DMS153 (cell line): ENCODE data around the gene LNX1.

ENCODE experiments used
- DNase-seq: peaks from one replicate; lab custom pipeline; 2025; lab: John Stamatoyannopoulos, UW

LNX1 gene

DNA sequence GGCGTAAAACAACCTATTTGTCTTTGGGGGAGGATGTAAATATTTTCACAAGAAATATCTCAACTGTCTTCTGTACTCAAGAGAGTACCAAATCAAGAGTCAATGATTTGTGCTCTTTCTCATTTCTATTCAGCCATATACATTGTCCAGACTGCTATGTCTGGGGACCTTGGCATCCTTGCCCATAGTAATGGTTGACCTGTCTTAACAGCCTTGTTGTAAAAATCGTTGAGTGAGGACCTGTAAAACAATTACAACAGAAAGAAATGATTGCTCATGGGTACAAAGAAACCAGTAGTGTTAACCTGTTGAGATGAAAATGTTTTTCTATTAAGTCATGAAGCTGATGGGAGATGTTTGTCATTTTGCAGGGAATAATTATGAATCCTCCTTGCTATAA, 56.6 kb downstream of the LNX1 start:
- DNase-seq, result no peak

DNA sequence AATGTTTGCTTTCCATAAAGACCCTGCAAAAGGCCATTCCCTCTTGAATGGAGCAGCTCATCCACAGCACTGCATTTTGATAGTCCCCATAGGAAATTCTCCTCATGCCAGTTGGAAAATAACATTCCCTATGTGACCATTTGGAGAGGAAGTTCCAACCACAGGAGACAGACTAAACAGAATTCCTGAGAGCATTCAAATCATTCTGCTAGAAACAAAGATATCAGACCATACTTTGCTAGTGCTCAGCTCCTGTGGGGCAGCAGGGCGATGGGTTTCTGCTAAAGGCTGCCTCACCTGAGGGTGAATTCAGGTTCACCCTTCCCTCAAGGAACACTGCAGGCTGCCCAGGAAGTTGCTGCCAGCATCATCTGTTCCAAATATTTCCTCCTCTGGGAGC, 58.8 kb downstream of the LNX1 start:
- DNase-seq, result no peak

DNA sequence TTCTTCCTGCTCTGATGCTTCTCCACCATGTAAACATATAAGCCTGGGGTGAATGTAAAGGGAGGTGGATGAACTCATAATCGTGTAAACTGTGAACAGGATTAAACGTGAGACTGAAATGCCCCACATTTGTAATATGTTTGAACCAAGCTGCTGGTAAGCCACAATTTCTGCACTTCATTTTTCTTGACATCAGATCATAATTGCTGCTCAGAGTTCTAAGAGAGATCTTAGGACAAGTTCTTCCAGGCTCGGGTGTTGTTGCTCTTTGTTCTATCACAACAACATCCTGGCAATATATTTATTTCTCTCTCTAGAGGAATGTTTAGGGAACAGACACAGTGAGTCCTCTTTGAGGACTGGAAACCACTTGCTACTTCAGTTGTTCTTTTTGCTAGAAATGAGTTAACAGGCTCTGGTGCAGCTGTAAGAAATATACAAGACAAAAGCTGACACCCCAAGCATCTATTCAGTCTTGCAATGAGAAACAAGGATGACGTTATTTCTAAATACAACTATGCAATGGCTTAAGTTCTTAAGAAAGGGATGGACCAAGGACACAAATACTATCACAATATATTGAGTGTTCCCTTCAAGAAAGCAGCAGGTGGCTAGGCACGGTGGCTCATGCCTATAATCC, 59.6 kb downstream of the LNX1 start:
- no peak for DNase-seq

DNA sequence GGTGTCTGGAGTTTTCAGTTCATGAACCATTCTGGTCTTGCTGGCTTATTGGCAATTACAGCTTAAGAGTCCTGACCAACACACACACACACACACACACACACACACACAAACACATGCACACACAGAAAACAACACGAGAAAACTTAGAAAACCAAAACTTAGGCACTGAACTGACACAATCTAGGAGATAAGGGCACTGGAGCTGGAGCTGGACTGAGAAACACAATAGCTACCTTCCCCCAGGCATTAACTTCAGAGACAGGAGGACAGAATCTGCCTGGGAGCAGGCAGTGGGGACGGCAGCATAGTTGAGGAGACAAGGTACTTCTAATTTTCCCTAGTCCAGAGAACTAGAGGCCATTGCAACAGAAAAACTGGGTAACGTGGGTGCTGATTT, 62.3 kb downstream of the LNX1 start:
- DNase-seq, result no peak

DNA sequence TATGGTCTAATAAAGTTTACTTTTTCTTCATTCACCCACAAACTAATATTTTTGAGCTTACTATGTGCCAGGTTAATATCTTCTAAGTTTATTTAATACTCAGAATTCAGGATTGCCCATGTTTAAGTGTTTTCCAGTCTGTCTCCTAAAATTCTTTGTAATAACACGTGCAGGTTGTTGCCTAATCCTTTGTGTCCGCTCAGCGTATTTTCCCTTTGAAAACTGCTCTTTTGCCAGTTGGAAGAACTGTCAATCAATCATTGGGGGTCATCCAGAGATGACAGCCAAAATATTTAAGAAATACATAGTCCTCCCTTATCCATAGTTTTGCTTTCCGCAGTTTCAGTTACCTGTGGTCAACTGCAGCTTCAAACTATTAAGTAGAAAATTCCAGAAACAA, 63.4 kb downstream of the LNX1 start:
- DNase-seq, result no peak

DNA sequence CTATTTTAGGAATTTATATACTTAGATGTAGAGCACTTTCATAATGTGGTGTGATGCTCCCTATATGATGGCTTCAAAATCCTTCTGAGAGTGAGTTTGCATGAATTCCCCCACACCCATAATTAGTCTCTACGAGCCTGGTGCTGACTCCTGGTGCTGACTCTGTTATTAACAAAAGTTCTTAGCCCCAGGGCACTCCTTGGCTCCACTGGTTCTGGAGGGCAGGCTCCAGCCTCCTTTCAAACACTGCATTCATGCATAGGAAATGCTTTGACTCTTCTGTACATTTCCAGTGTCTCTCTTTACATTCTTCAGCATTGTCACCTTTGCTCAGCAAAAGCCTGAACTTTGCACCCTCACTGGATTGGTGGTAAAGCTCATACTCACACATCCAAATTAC, 64.0 kb downstream of the LNX1 start:
- DNase-seq, result no peak

DNA sequence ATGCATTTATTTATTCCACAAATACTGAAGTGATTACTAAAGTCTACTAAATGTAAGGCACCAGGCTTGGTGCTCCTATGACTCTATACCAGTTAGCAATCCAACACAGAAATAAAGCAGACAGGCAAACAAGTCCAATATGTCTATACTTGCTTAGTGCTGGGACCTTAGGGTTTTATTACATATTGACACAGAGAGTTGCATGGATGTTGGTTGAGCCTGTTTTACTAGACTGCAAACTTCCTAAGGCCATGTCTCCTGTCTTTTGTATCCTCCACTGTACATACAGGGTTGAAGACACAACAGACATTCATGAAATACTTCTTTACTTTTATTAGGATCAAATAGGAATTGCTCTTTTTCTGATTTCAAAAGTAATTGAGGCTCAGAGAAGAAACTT, 69.0 kb downstream of the LNX1 start:
- DNase-seq, result no peak

DNA sequence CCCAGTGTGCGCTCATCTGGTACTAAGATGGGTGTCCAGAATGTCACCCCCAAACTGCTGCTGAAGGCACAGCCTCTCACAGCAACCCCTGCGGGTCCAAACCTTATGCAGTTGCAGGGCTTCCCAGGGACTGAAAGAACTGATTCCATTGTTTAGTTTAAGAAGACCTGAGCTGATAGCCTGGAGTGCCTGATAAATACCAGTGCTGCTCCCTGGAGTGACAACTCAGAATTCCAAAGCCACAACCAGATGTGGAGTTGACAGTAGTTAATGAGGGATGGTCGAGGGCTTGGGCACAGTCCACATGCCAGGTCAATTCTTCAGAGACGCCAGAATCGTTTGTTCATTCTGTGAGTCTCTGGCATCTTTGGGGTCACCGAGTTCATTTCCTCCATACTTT, 71.2 kb downstream of the LNX1 start:
- no peak for DNase-seq

DNA sequence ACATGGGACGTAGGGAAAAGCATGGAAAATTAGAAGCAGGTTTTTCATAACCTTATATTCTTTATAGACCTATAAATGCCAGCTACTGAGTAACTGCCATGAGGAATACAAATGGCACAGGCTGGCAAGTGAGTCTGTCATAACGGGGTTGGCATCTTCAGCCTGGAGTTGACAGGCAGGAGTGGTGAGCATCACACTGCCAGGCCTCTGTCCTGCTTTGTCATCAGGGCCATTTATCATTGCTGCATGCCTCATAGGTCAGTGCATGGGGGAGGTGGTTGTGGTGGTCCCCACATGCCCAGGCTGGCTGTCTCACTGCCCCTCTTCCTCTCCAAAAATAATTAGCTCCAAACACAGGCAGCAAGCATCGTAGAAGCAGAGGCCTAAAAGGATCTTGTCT, 72.5 kb downstream of the LNX1 start:
- no peak for DNase-seq

DNA sequence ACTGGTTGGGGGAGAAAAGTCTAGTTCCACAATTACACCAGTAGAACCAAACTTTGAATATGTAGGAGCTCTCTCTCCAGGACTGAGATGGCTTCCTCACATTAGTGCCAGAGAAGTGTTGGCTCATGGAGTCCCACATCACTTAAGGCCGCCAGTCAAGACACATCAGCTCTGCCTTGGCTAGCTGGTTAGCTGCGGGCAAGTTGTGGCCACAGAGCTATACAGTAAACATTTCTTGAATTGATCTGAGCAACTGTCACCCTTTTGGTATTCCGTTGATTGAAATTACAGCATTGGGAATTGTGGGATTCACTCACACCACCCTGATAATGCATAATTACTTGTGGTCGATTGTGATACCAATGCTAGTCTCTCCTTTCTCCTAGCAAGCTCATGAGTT, 76.2 kb downstream of the LNX1 start:
- no peak for DNase-seq

DNA sequence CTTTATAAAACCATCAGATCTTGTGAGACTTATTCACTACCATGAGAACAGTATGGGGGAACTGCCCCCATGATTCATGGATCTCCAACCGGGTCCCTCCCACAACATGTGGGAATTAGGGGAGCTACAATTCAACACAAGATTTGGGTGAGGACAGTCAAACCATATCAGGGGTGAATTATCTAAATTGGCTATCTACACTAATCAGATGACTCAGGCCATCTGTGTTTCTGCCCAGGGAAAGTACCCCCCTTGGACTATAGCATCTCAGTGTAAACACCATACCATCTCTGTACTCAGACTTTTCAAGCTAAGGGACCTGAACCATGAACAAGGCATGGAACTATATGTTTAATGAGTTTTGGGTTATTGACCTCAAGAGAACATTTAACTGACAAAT, 76.8 kb downstream of the LNX1 start:
- no peak for DNase-seq

DNA sequence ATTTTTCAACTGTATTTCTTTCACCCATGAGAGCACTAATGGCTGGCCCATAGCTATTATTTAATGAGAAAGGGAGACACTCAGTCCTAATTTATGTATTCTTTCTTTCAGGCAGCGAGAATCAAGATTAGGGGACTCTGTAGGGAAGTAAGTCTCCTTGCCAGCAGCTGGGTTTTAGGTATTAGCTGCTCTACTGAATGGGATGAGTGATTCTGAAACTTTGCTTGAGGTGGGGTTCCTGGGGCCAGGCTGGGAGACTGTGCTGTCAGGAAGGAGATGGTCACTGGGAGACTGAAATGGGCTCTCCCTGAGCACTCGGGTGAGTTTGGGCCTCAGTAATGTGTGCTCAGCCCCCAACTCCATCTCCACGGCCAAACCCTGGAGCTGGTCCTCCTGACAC, 78.7 kb downstream of the LNX1 start:
- DNase-seq, result no peak

DNA sequence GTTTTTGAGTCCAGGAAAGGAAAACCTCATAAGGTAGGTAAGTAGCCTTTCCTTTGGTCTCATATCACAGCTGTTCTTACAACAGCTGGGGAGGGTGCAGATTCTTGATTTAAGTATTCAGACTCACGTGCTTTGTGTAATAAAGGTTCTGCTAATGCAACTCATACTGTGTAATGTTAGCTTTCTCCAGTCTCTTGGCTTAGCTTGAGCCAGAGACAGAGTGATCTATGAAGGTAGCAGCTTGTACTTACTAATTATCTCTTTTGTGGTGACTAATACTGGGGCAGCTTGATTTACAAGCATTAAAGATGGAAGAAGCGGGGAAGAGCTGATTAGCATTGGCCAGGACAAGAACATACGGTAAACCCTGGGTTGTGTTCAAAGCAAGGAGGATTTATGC, 80.3 kb downstream of the LNX1 start:
- no peak for DNase-seq

DNA sequence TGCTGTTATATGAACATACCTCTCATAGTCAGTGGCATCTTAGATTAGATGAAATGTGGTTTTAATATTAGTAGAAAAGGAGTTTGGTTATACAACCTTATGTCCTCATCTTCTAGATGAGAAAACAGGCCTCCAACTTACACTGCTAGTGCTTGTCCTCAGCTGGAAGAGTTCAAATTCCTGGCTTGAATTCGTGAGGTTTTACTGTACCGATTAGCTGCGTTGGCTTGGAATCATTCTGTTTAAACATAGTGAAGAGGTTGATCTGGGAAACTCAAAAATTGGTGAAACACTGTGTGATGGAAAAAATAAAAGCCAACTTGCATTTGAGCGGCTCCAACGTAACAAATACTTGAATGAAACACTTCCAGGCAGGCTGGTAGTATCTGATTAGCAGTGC, 81.0 kb downstream of the LNX1 start:
- no peak for DNase-seq

DNA sequence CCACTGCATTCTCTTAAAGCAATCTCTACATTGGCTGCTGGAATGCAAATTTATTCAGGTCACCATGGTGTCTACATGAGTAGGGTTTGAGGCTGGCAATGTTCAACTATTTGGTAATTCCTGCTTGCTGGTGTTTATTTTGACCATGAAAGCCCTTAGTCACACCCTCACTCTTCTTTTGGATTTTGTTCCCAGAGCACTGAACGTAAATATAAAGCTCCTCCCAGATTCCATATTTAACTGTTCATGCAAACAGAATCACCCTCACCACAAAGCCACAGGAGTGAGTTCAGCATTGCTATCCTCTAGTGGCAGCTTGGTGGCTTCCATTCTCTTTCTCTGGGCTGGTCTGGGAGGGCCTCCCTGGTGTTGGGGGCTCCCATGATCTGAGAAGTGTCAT, 82.8 kb downstream of the LNX1 start:
- DNase-seq, result no peak

DNA sequence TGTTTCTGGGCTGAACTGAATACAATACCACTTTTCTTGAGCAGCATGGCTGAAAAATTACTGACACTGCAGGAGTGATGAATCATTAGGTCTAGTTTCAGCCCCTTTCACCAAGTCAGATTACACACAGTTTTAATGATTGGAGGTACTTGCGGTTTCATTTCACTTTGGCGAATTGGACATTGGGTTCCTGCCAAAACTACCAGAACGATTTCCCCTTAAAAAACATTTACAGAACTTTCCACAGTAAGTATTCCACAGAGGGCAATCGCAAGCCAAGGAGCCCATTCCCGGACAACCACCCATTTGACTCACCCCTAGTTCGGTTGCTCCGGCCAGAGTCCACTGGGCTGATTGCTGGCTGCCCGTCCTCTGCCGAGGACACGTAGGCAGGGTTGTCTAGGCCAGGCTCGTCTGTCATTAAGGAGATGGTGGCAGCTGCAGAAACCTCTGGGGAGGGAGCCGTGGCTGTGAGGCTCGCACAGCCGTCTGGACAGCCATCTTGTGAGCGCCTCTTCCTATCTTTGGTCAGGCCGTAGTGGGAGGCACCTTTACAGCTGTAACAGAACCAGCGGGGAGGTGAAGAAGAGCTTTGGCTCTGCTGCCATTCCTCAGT, 83.5 kb downstream of the LNX1 start:
- no peak for DNase-seq

DNA sequence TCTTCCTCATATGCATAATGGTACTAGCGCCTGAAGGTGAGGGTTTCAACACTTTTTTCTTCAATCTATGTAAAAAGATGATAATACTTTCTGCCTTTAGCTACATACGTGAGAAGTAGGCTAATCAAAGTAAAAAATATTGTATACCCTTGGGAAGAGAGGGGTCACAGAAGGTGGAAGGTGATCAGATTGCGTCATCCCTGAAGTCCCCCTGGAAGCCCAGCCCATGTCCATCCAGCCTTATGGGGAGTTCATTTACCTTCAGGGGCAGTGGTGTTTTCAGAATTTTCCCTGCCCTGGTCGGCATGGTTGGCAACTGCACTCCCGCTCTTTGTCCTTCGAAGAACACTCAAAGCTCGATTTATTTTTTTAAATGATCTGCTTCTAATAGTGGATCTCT, 84.2 kb downstream of the LNX1 start:
- no peak for DNase-seq

DNA sequence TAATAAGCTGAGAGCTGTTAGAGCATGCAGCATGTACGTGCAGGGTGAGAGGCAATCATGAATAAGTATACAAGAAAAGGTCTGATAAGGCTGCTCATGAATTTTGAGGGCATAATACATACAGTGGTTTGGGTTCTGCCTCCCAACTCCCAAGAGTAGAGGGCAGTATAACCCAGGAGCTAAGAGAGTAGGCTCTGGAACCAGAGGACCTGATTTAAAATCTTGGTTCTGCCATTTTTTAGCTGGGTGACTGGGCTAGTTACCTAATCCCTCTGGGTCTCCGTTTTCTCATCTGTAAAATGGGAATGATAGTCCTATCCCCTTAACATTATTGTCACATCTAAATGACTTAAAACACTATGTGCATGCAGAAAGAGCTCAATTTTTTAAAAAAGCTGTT, 85.3 kb downstream of the LNX1 start:
- no peak for DNase-seq

DNA sequence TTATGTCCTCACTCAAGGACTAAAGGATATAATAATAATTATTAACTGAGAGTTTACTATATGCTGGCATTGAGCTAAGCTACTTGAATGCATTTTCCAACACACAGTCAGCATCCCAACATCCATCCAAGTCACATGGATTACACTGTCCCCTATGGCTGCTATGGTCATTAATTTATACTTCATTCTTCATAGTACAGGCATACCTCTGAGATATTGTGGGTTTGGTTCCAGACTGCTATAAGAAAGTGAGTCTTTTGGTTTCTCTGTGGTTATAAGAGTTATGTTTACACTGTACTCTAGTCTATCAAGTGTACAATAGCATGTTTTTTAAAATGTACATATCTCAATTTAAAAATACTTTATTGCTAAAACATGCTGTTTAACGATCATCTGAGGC, 89.2 kb downstream of the LNX1 start:
- DNase-seq, result no peak

DNA sequence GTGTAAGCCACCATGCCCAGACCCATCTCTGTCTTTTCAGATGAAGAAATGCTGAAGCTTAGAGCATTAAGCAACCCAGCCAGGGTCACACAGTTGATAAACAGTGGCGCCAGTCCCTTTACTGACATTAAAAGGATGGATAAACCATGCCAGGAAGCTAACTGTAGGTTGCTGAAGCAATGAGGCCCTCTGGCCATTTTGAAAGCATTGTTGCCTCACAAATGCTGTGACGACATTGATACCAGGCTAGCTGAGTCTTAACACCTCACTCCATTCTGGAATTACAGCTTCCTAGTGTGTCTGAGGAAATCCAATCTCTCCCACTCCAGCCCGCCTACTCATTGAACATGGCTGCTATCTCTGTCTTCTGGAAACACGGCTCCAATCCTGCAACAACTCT, 89.7 kb downstream of the LNX1 start:
- DNase-seq, result no peak

DNA sequence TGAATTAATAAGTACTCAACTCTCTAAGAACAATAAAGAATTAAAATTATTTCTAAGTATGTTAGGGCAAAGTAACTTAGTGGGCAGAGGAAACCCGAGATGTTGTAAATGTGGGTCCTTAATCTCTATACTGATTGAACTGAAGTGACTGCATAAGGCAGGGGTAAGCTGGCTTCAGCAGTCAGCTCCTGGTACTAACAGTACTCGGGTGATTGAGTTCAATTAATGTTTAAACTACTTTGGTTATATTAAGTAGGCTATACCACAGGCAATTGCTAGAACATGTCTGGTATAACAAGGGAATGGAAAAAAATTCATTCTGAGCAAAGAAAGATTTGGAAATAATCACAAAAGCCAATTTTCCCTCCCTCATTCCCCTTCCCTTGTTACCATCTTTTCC, 90.7 kb downstream of the LNX1 start:
- no peak for DNase-seq

DNA sequence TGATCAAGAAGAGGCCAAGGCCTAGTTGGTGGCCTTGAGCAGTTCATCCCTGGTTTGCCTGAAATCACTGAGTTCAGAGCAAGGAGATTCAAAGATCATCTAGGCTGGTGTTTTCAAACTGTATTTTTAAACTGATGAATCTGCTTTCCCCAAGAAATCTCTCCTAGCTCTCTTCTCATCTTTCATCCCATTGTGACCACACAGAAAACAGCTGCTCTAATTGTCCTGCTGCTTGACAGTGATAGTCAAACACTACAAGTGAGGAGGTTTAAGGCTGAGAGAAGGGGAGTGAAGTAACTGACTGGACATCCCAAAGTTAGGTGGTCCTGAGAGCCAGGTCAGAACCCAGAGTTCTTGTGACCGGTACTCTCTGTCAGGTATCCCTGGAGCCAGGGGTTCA, 91.5 kb downstream of the LNX1 start:
- no peak for DNase-seq

DNA sequence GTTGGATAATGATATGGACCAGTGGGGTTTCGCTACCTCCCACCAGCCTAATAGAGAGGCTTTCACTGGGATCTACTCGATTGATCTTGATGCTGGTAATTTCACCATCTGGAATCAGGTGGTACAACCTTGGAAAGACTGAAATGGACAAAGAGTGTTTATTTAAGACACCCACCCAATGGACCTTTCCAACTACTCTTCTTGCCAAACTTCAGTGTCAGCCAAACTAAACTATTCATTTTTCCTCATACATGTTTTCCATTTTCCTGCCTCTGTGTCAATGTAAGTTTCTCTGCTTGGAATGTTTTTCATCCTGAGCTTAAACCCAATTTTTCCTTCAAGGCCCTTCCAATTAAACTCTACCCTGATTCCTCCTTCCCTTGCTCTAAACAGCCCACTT, 92.6 kb downstream of the LNX1 start:
- DNase-seq, result no peak

DNA sequence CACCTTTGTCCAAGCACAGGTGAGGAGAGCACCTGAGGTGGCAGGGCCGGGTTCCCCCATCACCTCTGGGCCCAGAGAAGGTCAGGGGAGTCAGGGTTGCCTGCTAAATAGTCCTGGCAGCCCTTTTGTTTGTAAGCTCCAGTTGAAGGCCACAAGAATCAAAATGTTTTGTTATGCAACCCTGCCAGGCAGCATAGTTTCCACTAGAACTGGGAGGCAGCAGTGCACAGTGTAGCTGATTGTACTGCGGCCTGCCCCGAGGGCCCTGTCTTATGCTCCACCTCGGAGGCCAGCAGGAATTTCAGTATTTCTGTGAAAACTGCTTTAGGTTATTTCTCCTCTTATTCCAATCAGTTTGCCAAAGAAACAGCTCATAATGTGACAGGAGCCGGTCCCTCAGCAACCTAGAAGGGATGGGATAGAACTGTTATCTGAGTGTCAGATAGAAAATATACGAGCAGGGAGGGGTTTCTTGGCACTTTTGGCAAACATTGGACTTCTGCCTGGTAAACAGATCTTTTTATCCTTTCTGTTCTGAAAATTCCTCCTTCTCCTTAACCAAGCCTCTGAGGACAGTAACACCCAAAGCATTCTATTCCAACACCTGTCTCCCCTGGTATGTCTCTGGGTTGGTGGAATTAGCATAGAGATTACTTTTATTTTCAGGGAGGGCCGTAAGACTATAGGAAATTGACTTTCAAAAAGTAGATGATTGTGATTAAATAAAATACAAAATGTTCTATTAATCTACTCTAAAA, 93.6 kb downstream of the LNX1 start:
- DNase-seq, result no peak
